Endodermal cell (in vitro differentiated cells): Measurements from ENCODE around the gene KRT83. TPM values are rescaled to one million over a fixed set of nuclear protein-coding genes. Genes with fewer than 3 reads are reported as not detected.
"Not testable (repeated sequence)": the region's sequence is repeated elsewhere in the genome, so short reads cannot be mapped to it uniquely, and the experiment has no call there.

Experiments
- DNase-seq: peaks from one replicate; pipeline ENCODE4 v3.0.0-alpha.2; 2017
- H3K27ac ChIP-seq: 2 replicates; pipeline ENCODE4 v1.5.1; 2013; ENCODE audit warnings: mild to moderate bottlenecking, low read depth, low read length, moderate library complexity
- H3K27me3 ChIP-seq: 2 replicates; pipeline ENCODE4 v1.6.1; 2013; ENCODE audit warnings: mild to moderate bottlenecking, low read length, moderate library complexity; ENCODE audit not compliant: insufficient read depth, control insufficient read depth, poor library complexity, severe bottlenecking
- H3K36me3 ChIP-seq: 2 replicates; pipeline ENCODE4 v1.7.0; 2013; ENCODE audit warnings: mild to moderate bottlenecking, low read length, moderate library complexity; ENCODE audit not compliant: control insufficient read depth, insufficient read depth
- H3K4me1 ChIP-seq: one replicate; pipeline ENCODE4 v1.7.0; 2013; ENCODE audit warnings: low read length; ENCODE audit not compliant: control insufficient read depth, insufficient read depth
- H3K4me3 ChIP-seq: 2 replicates; pipeline ENCODE4 v1.5.1; 2013; ENCODE audit warnings: mild to moderate bottlenecking, low read length, moderate library complexity
- H3K9ac ChIP-seq: 2 replicates; pipeline ENCODE4 v1.6.1; 2013; ENCODE audit warnings: mild to moderate bottlenecking, low read length, moderate library complexity; ENCODE audit not compliant: poor library complexity, severe bottlenecking; ENCODE audit errors: extremely low read depth
- H3K9me3 ChIP-seq: 2 replicates; pipeline ENCODE4 v1.6.1; 2013; ENCODE audit warnings: mild to moderate bottlenecking, low read length, moderate library complexity; ENCODE audit not compliant: control insufficient read depth
- H3K27ac Mint-ChIP-seq: 2 replicates; pipeline ENCODE4 v1.8.0; 2020; ENCODE audit warnings: mixed read lengths
- H3K27me3 Mint-ChIP-seq: 2 replicates; pipeline ENCODE4 v1.8.0; 2021; ENCODE audit warnings: mild to moderate bottlenecking, mixed read lengths; ENCODE audit not compliant: insufficient read depth
- H3K36me3 Mint-ChIP-seq: 2 replicates; pipeline ENCODE4 v1.8.0; 2020; ENCODE audit warnings: low read depth, mixed read lengths
- H3K4me1 Mint-ChIP-seq: 2 replicates; pipeline ENCODE4 v1.8.0; 2020; ENCODE audit warnings: mixed read lengths
- H3K4me3 Mint-ChIP-seq: 2 replicates; pipeline ENCODE4 v1.8.0; 2020; ENCODE audit warnings: mild to moderate bottlenecking, moderate library complexity, mixed read lengths
- H3K9me3 Mint-ChIP-seq: 2 replicates; pipeline ENCODE4 v1.8.0; 2020; ENCODE audit warnings: mild to moderate bottlenecking, mixed read lengths
- WGBS, 2 experiments: methylation state at CpG; one replicate each; pipeline versions ENCODE4 v1.1.5 to v1.1.7; 2013; ENCODE audit warnings: missing lambda C conversion rate in 2 of 2, mixed read lengths in 1 of 2; ENCODE audit not compliant: insufficient coverage in 1 of 2, insufficient read length in 1 of 2; 5-methylcytosine and 5-hydroxymethylcytosine counted together
- total RNA-seq, 2 donors: library from RNA; stranded (reverse); fragmentation: NEBNext Ultra II Directional in 1 of 2; extraction: Animal tissue kit (Norgen Biotek cat#: 25700) in 1 of 2; gene quantifications; 2 replicates in 1 of 2; 3 replicates in 1 of 2; pipeline ENCODE4 v1.2.1, GENCODE V29; 2021
- TF ChIP-seq, protein P1 (sequence below): fragments of 200-600 bp; sonication (generic); conservative IDR thresholded peaks from 2 replicates; pipeline ENCODE4 v1.5.0; 2021; ENCODE audit warnings: antibody characterized with exemption, mild to moderate bottlenecking

The KRT83 gene
- total RNA-seq, 2 donors from 2014 or later = not detected

DNA sequence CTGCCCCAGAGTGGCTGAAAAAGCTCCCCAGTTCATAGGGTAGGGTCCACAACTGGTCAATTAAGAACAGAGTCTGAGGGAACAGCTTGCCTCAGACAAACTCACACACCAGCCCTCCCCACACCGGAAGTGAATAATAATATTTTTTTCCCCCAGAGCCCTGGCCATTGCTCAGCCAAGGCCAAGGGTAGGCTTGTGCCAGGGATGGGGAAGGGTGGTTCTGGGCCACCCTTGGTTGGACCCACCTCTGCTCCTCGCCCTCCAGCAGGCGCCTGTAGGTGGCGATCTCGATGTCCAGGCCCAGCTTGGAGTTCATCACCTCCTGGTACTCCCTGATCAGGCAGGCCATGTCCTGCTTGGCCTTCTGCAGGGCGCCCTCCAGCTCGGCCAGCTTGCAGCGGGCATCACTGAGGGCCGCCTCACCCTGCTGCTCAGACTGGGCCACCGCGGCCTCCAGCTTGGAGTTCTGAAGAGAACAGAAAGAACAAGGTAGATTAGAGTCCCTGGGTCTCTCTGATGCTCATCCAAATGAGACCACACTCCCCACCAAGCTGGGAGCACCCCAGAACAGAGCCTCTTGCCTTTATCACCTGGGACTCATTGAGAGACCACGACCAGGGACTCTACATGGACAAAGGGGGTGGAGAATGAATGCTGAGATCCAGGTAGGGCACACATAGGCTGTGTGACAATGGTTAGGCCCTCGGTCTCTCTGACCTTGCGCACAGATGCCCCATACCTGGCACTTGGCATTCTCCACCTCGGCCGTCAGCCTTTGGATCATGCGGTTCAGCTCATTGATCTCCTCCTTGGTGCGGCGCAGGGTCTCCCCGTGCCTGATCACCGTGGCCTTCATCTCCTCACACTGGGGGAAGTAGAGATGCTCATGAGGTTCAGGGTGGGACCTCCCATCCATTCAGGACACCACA, 34.1 kb downstream of the KRT83 start:
- DNase-seq = peak; percentile 52
- WGBS, 2 experiments = 86 to 94% methylated on average over 3 to 15 of the region's 21 CpGs

DNA sequence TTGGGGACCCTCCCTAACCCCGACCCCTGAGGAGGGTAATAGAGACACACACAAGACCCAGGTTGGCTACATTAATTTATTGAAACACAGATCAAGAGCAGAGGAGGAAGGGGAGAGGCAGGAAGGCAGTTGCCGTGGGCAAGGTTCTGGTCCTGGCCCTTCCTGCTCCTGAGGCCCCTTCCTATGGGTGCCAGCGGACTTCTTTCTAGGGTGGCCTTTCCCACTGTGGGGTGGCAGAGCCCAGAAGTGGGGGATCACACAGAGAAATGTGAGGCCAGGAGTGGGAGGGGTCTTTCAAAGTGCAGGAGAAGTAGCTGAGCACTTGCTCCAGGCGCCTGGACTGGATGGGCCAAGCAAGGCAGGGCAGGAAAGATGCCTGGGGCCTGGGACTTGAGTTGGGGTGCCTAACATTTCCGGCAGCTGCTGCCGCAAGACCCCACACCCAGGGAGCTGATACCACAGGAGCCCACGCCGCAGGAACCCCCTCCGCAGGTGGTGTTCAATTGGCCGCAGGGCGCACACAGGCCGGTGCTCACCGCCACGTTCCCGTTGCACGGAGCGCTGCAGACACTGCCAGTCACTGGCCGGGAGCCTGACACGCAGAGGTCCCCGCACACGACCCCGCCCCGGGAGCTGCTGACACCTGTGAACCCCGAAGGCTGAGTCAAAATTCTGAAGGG, 35.2 kb downstream of the KRT83 start:
- H3K27me3 ChIP-seq = no peaks in the 10 kb centered on the region
- H3K36me3 Mint-ChIP-seq = no peaks in the 10 kb centered on the region
- H3K27me3 Mint-ChIP-seq = no peaks in the 10 kb centered on the region
- no peak overlapping the region for H3K4me3 Mint-ChIP-seq
- H3K36me3 ChIP-seq = no peaks in the 10 kb centered on the region
- H3K9ac ChIP-seq = no peak overlapping the region
- no peaks in the 10 kb centered on the region for H3K4me1 Mint-ChIP-seq
- WGBS, 2 experiments = 89 to 96% methylated on average over 19 to 24 of the region's 24 CpGs
- peak; percentile 40 for DNase-seq
- no peaks in the 10 kb centered on the region for H3K4me1 ChIP-seq
- no peak overlapping the region for H3K27ac Mint-ChIP-seq
- H3K9me3 ChIP-seq = no peaks in the 10 kb centered on the region
- TF ChIP-seq, protein P1, sequence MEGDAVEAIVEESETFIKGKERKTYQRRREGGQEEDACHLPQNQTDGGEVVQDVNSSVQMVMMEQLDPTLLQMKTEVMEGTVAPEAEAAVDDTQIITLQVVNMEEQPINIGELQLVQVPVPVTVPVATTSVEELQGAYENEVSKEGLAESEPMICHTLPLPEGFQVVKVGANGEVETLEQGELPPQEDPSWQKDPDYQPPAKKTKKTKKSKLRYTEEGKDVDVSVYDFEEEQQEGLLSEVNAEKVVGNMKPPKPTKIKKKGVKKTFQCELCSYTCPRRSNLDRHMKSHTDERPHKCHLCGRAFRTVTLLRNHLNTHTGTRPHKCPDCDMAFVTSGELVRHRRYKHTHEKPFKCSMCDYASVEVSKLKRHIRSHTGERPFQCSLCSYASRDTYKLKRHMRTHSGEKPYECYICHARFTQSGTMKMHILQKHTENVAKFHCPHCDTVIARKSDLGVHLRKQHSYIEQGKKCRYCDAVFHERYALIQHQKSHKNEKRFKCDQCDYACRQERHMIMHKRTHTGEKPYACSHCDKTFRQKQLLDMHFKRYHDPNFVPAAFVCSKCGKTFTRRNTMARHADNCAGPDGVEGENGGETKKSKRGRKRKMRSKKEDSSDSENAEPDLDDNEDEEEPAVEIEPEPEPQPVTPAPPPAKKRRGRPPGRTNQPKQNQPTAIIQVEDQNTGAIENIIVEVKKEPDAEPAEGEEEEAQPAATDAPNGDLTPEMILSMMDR = no peak
- no peaks in the 10 kb centered on the region for H3K9me3 Mint-ChIP-seq
- no peak overlapping the region for H3K27ac ChIP-seq
- H3K4me3 ChIP-seq = no peak overlapping the region

More for the DNA sequence above, 34.1 kb downstream of the KRT83 start:
- not testable (repeated sequence) for H3K36me3 Mint-ChIP-seq, H3K27me3 ChIP-seq, H3K27ac Mint-ChIP-seq, H3K4me1 Mint-ChIP-seq, H3K4me3 ChIP-seq, H3K36me3 ChIP-seq, H3K9me3 ChIP-seq, H3K27ac ChIP-seq, H3K9ac ChIP-seq, H3K27me3 Mint-ChIP-seq, H3K4me3 Mint-ChIP-seq, H3K4me1 ChIP-seq, H3K9me3 Mint-ChIP-seq
- TF ChIP-seq, protein P1 = peak; percentile 65

DNA sequence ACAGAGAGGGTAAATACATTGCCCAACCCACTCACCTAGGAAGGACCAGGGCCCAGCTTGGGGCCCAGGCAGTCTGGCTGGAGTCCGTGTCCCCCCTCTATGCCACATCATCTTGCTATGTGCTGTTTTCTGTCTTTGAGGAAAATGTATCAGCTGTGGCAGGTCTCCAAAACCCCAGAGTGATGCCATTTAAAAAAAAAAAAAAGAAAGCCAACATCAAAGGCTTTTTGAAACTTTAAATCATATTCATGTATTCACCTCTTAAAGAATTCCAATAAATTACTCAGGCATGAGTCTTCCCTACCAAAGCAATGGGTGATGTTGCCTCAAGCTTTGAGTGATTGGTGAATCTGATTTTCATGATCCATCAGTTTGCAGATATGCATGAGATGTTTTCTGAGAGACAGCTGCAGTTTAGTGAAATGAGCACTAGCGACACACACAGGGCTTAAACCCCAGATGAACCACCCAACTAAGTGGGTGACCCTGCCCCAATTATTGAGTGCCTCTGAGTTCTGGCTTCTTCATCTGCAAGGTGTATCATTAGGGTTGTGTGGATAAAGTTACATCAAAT, 35.9 kb downstream of the KRT83 start:
- no peaks in the 10 kb centered on the region for H3K36me3 ChIP-seq
- Mint-ChIP-seq H3K4me3 (no peak overlapping the region), H3K4me1 (no peaks in the 10 kb centered on the region), H3K27ac (no peak overlapping the region), H3K36me3 (no peaks in the 10 kb centered on the region), H3K9me3 (no peaks in the 10 kb centered on the region), H3K27me3 (peaks cover 5% of the 10 kb centered on the region)
- 86 to 100% methylated on average over 1 to 2 of the region's 2 CpGs for WGBS, 2 experiments
- H3K27ac ChIP-seq = no peak overlapping the region
- DNase-seq = peak; percentile 10
- no peak overlapping the region for H3K4me3 ChIP-seq
- no peaks in the 10 kb centered on the region for H3K9me3 ChIP-seq
- no peaks in the 10 kb centered on the region for H3K4me1 ChIP-seq
- no peak overlapping the region for H3K9ac ChIP-seq
- TF ChIP-seq, protein P1 = no peak
- no peaks in the 10 kb centered on the region for H3K27me3 ChIP-seq
